ENCODE measurements around the gene DYSF. TPM values are rescaled to one million over a fixed set of nuclear protein-coding genes. Genes with fewer than 3 reads are reported as not detected.

The DYSF gene
- polyA plus RNA-seq, 4 donors: 15.0 to 18.1 (median 16.3) TPM

GRCh38 chr2:71596011-71596410, 142.7 kb downstream of the DYSF start:
- no peak for DNase-seq (ENCODE audit: low read depth in 4 of 4, low spot score in 2 of 4)

- DNase-seq (ENCODE audit: low read depth in 4 of 4, low spot score in 2 of 4): no peak
Observed at GRCh38 chr2:71597756-71598155, 144.4 kb downstream of the DYSF start.

DNA sequence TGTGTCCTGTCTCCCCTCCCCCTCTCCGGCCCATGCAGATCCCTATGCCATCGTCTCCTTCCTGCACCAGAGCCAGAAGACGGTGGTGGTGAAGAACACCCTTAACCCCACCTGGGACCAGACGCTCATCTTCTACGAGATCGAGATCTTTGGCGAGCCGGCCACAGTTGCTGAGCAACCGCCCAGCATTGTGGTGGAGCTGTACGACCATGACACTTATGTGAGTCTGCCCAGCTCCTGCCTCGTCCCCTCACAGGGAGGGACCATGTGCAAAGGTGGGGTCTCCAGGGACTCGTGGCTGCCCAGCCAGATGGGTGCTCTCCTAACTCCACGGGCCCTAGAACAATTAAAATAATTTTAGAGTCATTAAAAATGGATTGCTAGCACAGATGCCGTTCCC, 145.2 kb downstream of the DYSF start:
- DNase-seq (ENCODE audit: low read depth in 4 of 4, low spot score in 2 of 4): no peak

- DNase-seq (ENCODE audit: low read depth in 4 of 4, low spot score in 2 of 4): no peak
Observed at GRCh38 chr2:71599038-71599437, 145.7 kb downstream of the DYSF start.

GRCh38 chr2:71599646-71600236, 146.4 kb downstream of the DYSF start:
- no peak for DNase-seq (ENCODE audit: low read depth in 4 of 4, low spot score in 2 of 4)

- DNase-seq (ENCODE audit: low read depth in 4 of 4, low spot score in 2 of 4): no peak
Observed at GRCh38 chr2:71600555-71600954, 147.2 kb downstream of the DYSF start.

GRCh38 chr2:71601136-71602114, 148.1 kb downstream of the DYSF start:
- DNase-seq (ENCODE audit: low read depth in 4 of 4, low spot score in 2 of 4): no peak

GRCh38 chr2:71602115-71602495, 148.7 kb downstream of the DYSF start:
- DNase-seq (ENCODE audit: low read depth in 4 of 4, low spot score in 2 of 4): no peak

- no peak for DNase-seq (ENCODE audit: low read depth in 4 of 4, low spot score in 2 of 4)
Observed at GRCh38 chr2:71602581-71602980, 149.2 kb downstream of the DYSF start.

DNA sequence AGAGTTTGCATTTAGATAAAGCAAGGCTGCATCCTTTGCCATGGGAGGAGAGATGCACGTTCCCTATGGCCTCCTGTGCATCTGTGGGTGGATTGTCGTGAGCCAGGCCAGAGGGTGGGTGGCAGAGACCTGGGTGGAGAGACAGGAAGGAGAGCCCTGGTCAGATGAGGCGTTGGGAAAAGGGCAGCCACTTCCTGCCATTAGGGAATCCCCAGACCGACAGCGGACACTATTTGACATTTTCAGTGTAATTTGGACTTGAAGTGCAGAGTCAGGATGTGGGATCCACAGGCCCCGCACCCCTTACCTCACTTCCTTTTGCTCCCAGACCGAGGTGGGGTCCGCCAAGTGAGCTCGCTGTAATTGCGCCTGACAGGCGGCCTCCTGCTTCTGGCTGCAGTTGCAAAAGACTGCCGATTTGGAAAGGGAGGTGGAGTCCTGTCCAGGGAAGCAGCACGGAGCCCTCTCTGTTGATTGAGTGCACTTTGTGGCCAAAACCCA, 150.0 kb downstream of the DYSF start:
- DNase-seq (ENCODE audit: low read depth in 4 of 4, low spot score in 2 of 4): no peak

GRCh38 chr2:71603851-71604725, 150.7 kb downstream of the DYSF start:
- no peak for DNase-seq (ENCODE audit: low read depth in 4 of 4, low spot score in 2 of 4)

- no peak for DNase-seq (ENCODE audit: low read depth in 4 of 4, low spot score in 2 of 4)
Observed at GRCh38 chr2:71604726-71605120, 151.4 kb downstream of the DYSF start.

DNA sequence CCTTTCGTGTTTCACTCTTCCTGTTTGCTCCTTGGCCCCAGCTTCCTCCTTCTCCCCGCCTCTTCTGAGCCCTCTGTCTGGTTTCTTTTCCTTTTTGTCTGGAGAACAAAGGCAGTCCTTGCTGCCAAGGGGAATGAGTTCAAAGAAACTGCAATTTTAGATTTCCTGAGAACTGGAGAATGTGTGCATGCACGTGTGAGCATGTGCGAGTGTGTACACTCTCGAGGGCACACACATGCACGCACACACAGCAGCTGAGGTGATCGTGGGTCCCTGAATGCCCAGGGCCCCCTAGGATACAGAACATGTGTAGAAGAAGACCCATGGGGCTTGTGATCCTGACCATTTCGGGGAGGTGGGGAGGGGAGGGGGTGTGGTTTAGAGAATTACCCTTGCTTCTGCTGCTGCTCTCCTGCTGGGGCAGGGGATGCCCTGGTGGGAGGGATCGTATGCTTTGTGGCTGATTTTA, 151.8 kb downstream of the DYSF start:
- no peak for DNase-seq (ENCODE audit: low read depth in 4 of 4, low spot score in 2 of 4)

GRCh38 chr2:71605781-71606241, 152.4 kb downstream of the DYSF start:
- DNase-seq (ENCODE audit: low read depth in 4 of 4, low spot score in 2 of 4): no peak

DNA sequence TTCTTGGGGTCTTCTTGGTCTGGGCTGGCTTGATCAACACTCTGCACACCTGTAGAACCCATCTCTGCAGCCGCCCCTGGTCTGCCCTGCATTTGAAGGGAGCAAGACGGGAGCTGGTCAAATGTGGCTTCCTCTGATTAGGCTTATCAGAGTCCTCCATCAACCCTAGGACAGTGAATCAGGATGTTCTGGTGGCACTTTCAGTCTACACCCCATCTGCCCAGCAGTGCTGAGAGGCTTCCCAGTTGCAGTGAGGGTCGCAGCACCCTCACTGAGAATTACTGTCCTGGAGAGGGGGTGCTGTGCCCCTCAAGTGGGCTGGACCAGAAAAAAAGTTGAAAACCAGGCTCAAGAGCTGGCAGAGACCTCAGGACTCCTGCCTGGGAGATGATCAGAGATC, 152.9 kb downstream of the DYSF start:
- DNase-seq (ENCODE audit: low read depth in 4 of 4, low spot score in 2 of 4): no peak

DNA sequence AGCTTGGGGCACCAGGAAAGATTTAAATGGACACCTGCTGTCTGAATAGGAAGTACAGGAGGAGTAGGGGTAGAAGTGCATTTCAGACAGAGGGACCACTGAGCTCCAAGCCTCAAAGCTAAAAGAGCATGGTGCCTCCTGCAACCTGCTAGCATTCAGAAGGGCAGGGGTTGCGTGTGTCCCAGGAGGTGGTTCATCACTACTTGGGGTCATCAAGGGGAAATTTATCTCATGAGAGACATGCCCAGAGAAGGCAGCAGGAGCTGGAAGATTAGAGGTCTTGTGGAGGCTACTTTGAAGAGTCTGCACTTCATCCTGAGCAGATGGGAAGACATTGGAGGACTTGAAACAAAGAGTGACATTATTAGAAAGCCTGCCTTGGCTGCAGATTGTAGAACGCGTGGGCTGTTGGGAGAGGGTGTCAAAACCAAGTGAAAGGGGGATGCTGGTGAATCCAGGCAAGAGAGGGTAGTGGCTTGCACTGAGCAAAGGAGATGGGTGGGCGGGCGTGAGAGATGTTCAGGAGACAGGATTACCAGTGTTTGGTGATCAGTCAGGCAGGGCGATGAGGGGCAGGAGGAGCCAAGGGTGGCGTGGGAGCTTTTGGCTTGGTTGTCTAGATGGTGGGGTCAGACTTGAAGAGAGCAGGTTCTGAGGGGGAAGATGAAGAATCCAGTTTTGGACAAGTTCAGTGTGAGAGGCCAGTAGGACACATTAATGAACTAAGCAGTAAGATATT, 154.0 kb downstream of the DYSF start:
- no peak for DNase-seq (ENCODE audit: low read depth in 4 of 4, low spot score in 2 of 4)

GRCh38 chr2:71608034-71608433, 154.7 kb downstream of the DYSF start:
- DNase-seq (ENCODE audit: low read depth in 4 of 4, low spot score in 2 of 4): no peak

- no peak for DNase-seq (ENCODE audit: low read depth in 4 of 4, low spot score in 2 of 4)
Observed at GRCh38 chr2:71608441-71608840, 155.1 kb downstream of the DYSF start.

DNA sequence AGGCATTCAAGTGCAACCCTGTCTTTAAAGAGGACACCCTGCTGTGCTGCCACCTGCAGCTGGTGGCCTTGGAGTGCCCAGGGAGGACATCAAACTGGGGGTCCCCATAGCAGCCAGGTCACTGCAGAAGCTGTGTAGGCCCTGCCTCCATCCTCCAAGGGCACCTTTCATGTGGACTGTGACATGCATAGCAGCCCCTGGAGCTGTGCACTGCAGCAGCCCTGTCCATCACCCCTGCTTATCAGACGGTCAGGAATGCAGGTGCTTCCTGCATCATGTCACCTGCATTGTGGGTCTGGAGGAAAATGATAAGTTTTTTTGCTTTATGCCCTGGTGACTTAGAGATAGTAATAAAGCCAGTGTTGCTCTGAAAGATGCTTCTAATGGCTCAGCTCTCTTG, 155.7 kb downstream of the DYSF start:
- no peak for DNase-seq (ENCODE audit: low read depth in 4 of 4, low spot score in 2 of 4)

GRCh38 chr2:71609441-71609840, 156.1 kb downstream of the DYSF start:
- no peak for DNase-seq (ENCODE audit: low read depth in 4 of 4, low spot score in 2 of 4)
